Ascending aorta (tissue), 2 donors: ENCODE measurements around the gene ZNF382. TPM values are rescaled to one million over a fixed set of nuclear protein-coding genes. Genes with fewer than 3 reads are reported as not detected.

Source experiments
- DNase-seq, 2 donors: peaks; one replicate each; pipeline ENCODE4 v3.0.0-alpha.2; 2019; ENCODE audit warnings: low spot score in 2 of 2
- H3K27ac ChIP-seq, 2 donors: fragments of 200-600 bp; sonication (generic); one replicate each; pipeline ENCODE4 v1.5.1; 2016 to 2017; ENCODE audit warnings: mild to moderate bottlenecking in 1 of 2
- H3K27me3 ChIP-seq: fragments of 200-600 bp; sonication (generic); one replicate; pipeline ENCODE4 v1.5.1; 2017
- H3K36me3 ChIP-seq, 2 donors: fragments of 200-600 bp; sonication (generic); one replicate each; pipeline ENCODE4 v1.5.1; 2016
- H3K4me1 ChIP-seq, 2 donors: fragments of 200-600 bp; sonication (generic); one replicate each; pipeline ENCODE4 v1.5.1; 2016 to 2017; ENCODE audit warnings: mild to moderate bottlenecking in 1 of 2
- H3K4me3 ChIP-seq, 2 donors: fragments of 200-600 bp; sonication (generic); one replicate each; pipeline ENCODE4 v1.5.1; 2016 to 2017; ENCODE audit warnings: mild to moderate bottlenecking in 1 of 2
- H3K9me3 ChIP-seq, 2 donors: fragments of 200-600 bp; sonication (generic); one replicate each; pipeline ENCODE4 v1.5.1; 2016
- intact Hi-C: fragments of 100-400 bp; cut with DNase I; formaldehyde crosslinking; loops from one replicate; pipeline ENCODE4 v1.15.1; 2023
- total RNA-seq: library from RNA; depleted of rRNA; stranded (reverse); fragments of >200 nt; gene quantifications from one replicate; pipeline ENCODE4 v1.1.0, GENCODE V29; 2016
- TF ChIP-seq, protein P1 (sequence below), 3 experiments: fragments of 200-600 bp in 2 of 3; fragments of 450-650 bp in 1 of 3; sonication (generic) in 2 of 3; IDR thresholded peaks; one replicate each; pipeline ENCODE4 v1.5.1; 2016 to 2019; ENCODE audit warnings: antibody characterized with exemption in 3 of 3, mild to moderate bottlenecking in 1 of 3, moderate library complexity in 1 of 3

Gene ZNF382
- 0.32 TPM for total RNA-seq

DNA sequence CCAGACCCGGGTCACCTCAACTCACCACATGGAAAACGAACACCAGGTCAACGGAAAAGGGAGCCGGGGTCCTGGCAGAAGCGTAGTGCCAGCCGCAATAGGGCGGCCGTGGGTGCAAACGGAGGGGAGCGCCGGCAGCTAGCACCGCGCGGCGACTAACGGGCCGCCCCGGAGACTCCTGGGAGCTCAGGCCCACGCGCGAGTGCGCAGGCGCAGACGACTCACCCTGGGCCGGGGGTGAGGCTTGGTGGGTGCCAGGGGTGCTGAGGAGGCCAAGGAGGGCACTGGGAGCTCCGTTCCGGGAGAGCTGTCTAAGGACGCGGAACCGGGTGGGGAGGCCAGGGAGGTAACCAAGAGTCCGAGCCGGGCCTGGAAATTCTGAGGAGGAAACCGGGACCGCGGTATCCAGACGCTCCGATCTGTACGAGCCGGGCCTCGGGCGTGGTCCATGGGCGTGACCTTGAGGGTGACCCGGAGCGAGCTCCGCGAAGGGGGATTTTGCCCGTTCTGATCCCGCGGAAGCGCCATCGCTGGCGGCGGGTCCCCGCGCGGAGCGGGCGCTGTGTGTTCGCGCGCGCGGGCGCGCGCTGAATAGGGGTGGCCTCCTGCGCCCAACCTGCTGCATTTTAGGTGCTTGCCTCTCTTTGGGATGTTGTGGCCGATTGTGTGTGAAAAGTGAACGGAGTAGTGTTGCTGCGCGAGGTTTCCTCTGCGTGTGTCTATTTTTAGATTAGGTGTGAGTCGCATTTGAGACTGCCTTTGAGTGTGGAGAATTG lies at the start of gene ZNF382:
Gene ZNF382, plus strand, starts transcription at position 213 of the 776 bp plus-strand sequence. CDS start 4,602 bp downstream, outside the sequence.
- TF ChIP-seq, protein P1, sequence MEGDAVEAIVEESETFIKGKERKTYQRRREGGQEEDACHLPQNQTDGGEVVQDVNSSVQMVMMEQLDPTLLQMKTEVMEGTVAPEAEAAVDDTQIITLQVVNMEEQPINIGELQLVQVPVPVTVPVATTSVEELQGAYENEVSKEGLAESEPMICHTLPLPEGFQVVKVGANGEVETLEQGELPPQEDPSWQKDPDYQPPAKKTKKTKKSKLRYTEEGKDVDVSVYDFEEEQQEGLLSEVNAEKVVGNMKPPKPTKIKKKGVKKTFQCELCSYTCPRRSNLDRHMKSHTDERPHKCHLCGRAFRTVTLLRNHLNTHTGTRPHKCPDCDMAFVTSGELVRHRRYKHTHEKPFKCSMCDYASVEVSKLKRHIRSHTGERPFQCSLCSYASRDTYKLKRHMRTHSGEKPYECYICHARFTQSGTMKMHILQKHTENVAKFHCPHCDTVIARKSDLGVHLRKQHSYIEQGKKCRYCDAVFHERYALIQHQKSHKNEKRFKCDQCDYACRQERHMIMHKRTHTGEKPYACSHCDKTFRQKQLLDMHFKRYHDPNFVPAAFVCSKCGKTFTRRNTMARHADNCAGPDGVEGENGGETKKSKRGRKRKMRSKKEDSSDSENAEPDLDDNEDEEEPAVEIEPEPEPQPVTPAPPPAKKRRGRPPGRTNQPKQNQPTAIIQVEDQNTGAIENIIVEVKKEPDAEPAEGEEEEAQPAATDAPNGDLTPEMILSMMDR (IDR thresholded peaks at IDR 0.05): no peak
- peaks cover 9 to 12% of the 10 kb centered on the region in 2 donors for H3K36me3 ChIP-seq
- H3K27ac ChIP-seq: peak within 1 kb of the TSS; percentile 70 to 84
- H3K9me3 ChIP-seq: peaks cover 0 to 7% of the 10 kb centered on the region in 2 donors
- peak; percentile 9 to 68 for DNase-seq
- H3K4me3 ChIP-seq: peak within 1 kb of the TSS; percentile 60 to 84
- H3K4me1 ChIP-seq: peaks cover 0 to 4% of the 10 kb centered on the region in 2 donors
- intact Hi-C loops: no loop called here
- no peaks in the 10 kb centered on the region for H3K27me3 ChIP-seq

DNA sequence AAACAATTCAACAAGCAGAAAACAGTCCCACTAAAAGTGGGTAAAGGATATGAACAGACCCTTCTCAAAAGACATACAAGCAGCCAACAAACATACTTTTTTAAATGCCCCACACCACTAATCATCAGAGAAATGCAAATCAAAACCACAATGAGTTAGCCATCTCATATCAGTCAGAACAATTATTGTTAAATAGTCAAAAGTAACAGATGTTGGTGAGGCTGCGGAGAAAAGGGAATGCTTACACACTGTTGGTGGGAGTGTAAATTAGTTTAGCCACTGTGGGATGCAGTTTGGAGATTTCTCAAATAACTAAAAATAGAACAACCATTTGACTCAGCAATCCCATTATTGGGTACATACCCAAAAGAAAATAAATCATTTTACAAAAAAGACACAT lies 40.7 kb upstream of the ZNF382 start:
- Histone ChIP-seq H3K36me3 (peaks cover 38 to 89% of the 10 kb centered on the region in 2 donors), H3K27ac (no peak overlapping the region), H3K4me3 (no peak overlapping the region), H3K9me3 (peaks cover 70 to 98% of the 10 kb centered on the region in 2 donors), H3K4me1 (no peaks in the 10 kb centered on the region), H3K27me3 (no peaks in the 10 kb centered on the region)
- no peak for DNase-seq
- intact Hi-C loops: no loop called here
- TF ChIP-seq, protein P1 (IDR thresholded peaks at IDR 0.05): no peak

DNA sequence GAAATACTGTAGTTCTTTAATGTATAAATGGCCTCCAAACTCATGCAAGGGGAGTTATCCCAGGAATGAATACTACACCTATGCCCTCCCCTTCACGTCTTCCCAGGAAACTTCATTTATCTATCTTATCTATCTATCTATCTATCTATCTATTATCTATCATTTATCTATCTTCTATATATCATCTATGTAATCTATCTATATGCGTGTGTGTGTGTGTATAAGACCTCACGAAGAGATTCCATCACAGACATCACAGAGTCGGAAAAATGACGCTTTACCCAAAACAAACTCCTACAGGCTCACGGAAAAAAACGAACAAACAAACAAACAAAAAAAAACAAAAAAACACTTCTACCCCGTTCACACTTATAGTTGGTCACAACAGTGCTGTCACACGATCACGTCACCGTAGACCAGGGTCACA lies 32.5 kb upstream of the ZNF382 start:
- Histone ChIP-seq H3K36me3 (peaks cover 26 to 60% of the 10 kb centered on the region in 2 donors), H3K27me3 (no peaks in the 10 kb centered on the region), H3K27ac (peak overlapping the region; percentile 83 to 88), H3K4me3 (peak overlapping the region; percentile 79 to 82), H3K9me3 (peaks cover 0 to 36% of the 10 kb centered on the region in 2 donors), H3K4me1 (peaks cover 3 to 9% of the 10 kb centered on the region in 2 donors)
- intact Hi-C loops: loop anchor here (1.0 to 10.0 kb wide), 4 partner anchors 44 to 458 kb away; partner anchors contain the start of genes OVOL3, POLR2I, TBCB and ZNF260
- no peak for DNase-seq
- TF ChIP-seq, protein P1 (IDR thresholded peaks at IDR 0.05): no peak

DNA sequence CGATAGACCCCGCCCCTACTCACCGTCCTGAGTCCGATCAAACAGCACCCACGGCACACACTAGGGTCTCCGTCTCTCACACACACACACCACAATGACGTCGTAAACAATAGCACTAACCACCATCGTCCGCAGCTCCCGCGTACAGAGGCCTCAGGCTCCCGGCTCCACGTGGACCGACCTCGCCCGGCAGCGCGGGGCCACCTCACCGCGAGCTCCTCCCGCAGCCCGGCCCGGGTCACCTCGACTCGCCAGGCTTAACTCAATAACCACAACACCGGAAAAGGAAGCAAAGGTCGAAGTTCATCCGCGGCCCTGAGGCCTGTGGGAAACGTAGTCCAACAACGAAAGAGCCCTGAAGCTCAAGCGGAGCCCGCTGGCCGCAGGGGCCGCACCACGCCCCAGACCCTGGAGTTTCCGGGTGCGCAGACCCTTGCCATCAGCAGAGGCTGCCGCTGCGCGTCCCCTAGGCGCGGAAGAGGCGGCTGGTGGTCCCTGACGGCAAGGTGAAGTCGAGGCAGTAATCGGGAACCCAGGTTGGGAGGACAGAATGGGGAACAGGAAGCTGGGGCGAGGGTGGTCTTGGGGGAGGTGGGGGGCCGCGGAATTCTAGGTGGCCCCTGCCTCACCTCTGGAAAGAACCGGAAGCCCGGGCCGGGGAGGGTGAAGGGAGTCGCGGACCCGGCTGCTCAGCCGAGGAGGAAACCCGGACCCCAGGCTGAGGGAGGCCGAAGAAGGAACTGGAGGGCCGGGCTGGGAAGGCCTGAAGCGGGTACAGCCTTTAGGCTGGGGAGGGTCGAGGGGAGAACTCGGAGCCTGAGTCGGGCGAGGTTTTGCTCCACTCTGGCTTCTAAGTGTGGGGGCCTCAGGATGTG lies 31.9 kb upstream of the ZNF382 start, which contains the start of gene ZNF529:
Gene ZNF529, minus strand, starts transcription at position 273 of the 875 bp plus-strand sequence. CDS start 946 bp downstream, outside the sequence.
- H3K4me1 ChIP-seq: peaks cover 3 to 9% of the 10 kb centered on the region in 2 donors
- no peaks in the 10 kb centered on the region for H3K27me3 ChIP-seq
- peak; percentile 66 to 95 for DNase-seq
- H3K36me3 ChIP-seq: peaks cover 27 to 57% of the 10 kb centered on the region in 2 donors
- peak within 1 kb of the TSS; percentile 83 to 88 for H3K27ac ChIP-seq
- peaks cover 0 to 31% of the 10 kb centered on the region in 2 donors for H3K9me3 ChIP-seq
- H3K4me3 ChIP-seq: peak within 1 kb of the TSS; percentile 79 to 82
- intact Hi-C loops: loop anchor here (1.0 to 10.0 kb wide), 4 partner anchors 45 to 458 kb away; partner anchors contain the start of genes OVOL3, POLR2I, TBCB and ZNF260
- TF ChIP-seq, protein P1 (IDR thresholded peaks at IDR 0.05): no peak
